Prostate gland (tissue), 2 donors: ENCODE measurements around the gene CACNA1B.

Experiments used
- CTCF ChIP-seq, 4 experiments: fragments of 200-600 bp in 2 of 4; fragments of 450-650 bp in 2 of 4; sonication (generic) in 2 of 4; IDR thresholded peaks; 1 replicate in 3 of 4; 2 replicates in 1 of 4; pipeline ENCODE4 v1.5.1; 2016 to 2019; ENCODE audit warnings: antibody characterized with exemption in 4 of 4, mild to moderate bottlenecking in 2 of 4, moderate library complexity in 2 of 4
- POLR2A ChIP-seq: fragments of 450-650 bp; IDR thresholded peaks from one replicate; pipeline ENCODE4 v1.6.1; 2016; ENCODE audit warnings: antibody characterized with exemption, mild to moderate bottlenecking
- POLR2AphosphoS5 ChIP-seq: sonication (generic); formaldehyde crosslinking; IDR thresholded peaks from one replicate; pipeline ENCODE4 v1.6.1; 2017; ENCODE audit warnings: antibody characterized with exemption

- TF ChIP-seq POLR2AphosphoS5 (no peak), CTCF (IDR thresholded peaks at IDR 0.05) (no peak), POLR2A (no peak)
These were observed 239.6 kb downstream of the CACNA1B start for GRCh38 chr9:138117101-138117750.
